ENCODE measurements around the gene CMTR1. TPM values are rescaled to one million over a fixed set of nuclear protein-coding genes. Genes with fewer than 3 reads are reported as not detected.

Gene CMTR1
- total RNA-seq, 2 donors from 2014 or later: 26.1 to 34.7 TPM

- no peak for TF ChIP-seq CTCF (IDR thresholded peaks at IDR 0.05)
- Histone ChIP-seq H3K27me3 (replicated peaks; ENCODE audit: insufficient read depth) (no peaks in the 10 kb centered on the region), H3K27ac (no peak overlapping the region), H3K9me3 (no peaks in the 10 kb centered on the region), H3K36me3 (no peaks in the 10 kb centered on the region), H3K4me1 (ENCODE audit: control insufficient read depth in 1 of 2, low read depth in 2 of 2) (peaks cover 4 to 7% of the 10 kb centered on the region in 2 donors), H3K4me3 (no peak overlapping the region)
- DNase-seq (ENCODE audit: low spot score): no peak
- no peak for ATAC-seq (ENCODE audit: insufficient number of reproducible peaks, low FRiP score, low read depth)
Observed at GRCh38 chr6:37511910-37512399, 78.9 kb downstream of the CMTR1 start.

GRCh38 chr6:37512400-37513011, 79.5 kb downstream of the CMTR1 start:
- ATAC-seq (ENCODE audit: insufficient number of reproducible peaks, low FRiP score, low read depth): no peak
- H3K9me3 ChIP-seq: no peaks in the 10 kb centered on the region
- H3K27ac ChIP-seq: no peak overlapping the region
- DNase-seq (ENCODE audit: low spot score): no peak
- peaks cover 4 to 7% of the 10 kb centered on the region in 2 donors for H3K4me1 ChIP-seq (ENCODE audit: control insufficient read depth in 1 of 2, low read depth in 2 of 2)
- TF ChIP-seq CTCF (IDR thresholded peaks at IDR 0.05): no peak
- no peaks in the 10 kb centered on the region for H3K27me3 ChIP-seq (replicated peaks; ENCODE audit: insufficient read depth)
- H3K4me3 ChIP-seq: no peak overlapping the region
- H3K36me3 ChIP-seq: no peaks in the 10 kb centered on the region

- H3K27me3 ChIP-seq (replicated peaks; ENCODE audit: insufficient read depth): no peaks in the 10 kb centered on the region
- no peak for TF ChIP-seq CTCF (IDR thresholded peaks at IDR 0.05)
- H3K4me1 ChIP-seq (ENCODE audit: control insufficient read depth in 1 of 2, low read depth in 2 of 2): peaks cover 4 to 7% of the 10 kb centered on the region in 2 donors
- ATAC-seq (ENCODE audit: insufficient number of reproducible peaks, low FRiP score, low read depth) (no peak), DNase-seq (ENCODE audit: low spot score) (no peak)
- H3K4me3 ChIP-seq: no peak overlapping the region
- no peak overlapping the region for H3K27ac ChIP-seq
- no peaks in the 10 kb centered on the region for H3K36me3 ChIP-seq
- no peaks in the 10 kb centered on the region for H3K9me3 ChIP-seq
Observed at GRCh38 chr6:37513155-37513554, 80.1 kb downstream of the CMTR1 start.

GRCh38 chr6:37513576-37513975, 80.6 kb downstream of the CMTR1 start:
- DNase-seq (ENCODE audit: low spot score) (no peak), ATAC-seq (ENCODE audit: insufficient number of reproducible peaks, low FRiP score, low read depth) (no peak)
- peaks cover 4 to 7% of the 10 kb centered on the region in 2 donors for H3K4me1 ChIP-seq (ENCODE audit: control insufficient read depth in 1 of 2, low read depth in 2 of 2)
- H3K27ac ChIP-seq: no peak overlapping the region
- H3K4me3 ChIP-seq: no peak overlapping the region
- H3K36me3 ChIP-seq: no peaks in the 10 kb centered on the region
- H3K9me3 ChIP-seq: no peaks in the 10 kb centered on the region
- no peak for TF ChIP-seq CTCF (IDR thresholded peaks at IDR 0.05)
- H3K27me3 ChIP-seq (replicated peaks; ENCODE audit: insufficient read depth): no peaks in the 10 kb centered on the region

GRCh38 chr6:37514321-37514771, 81.3 kb downstream of the CMTR1 start:
- H3K9me3 ChIP-seq: no peaks in the 10 kb centered on the region
- H3K27me3 ChIP-seq (replicated peaks; ENCODE audit: insufficient read depth): no peaks in the 10 kb centered on the region
- no peak for ATAC-seq (ENCODE audit: insufficient number of reproducible peaks, low FRiP score, low read depth)
- H3K36me3 ChIP-seq: no peaks in the 10 kb centered on the region
- no peak for DNase-seq (ENCODE audit: low spot score)
- H3K4me3 ChIP-seq: no peak overlapping the region
- no peak for TF ChIP-seq CTCF (IDR thresholded peaks at IDR 0.05)
- no peak overlapping the region for H3K27ac ChIP-seq
- H3K4me1 ChIP-seq (ENCODE audit: control insufficient read depth in 1 of 2, low read depth in 2 of 2): peaks cover 4 to 7% of the 10 kb centered on the region in 2 donors

Measured in thoracic aorta (tissue), 2 donors.